Upper lobe of left lung (tissue), 4 donors: ENCODE measurements around the gene CLK1.

Experiments
- CTCF ChIP-seq, 6 experiments: fragments of 450-650 bp in 4 of 6; fragments of 200-600 bp in 2 of 6; sonication (generic) in 2 of 6; IDR thresholded peaks; one replicate each; pipeline ENCODE4 v1.5.1; 2016 to 2019; ENCODE audit warnings: antibody characterized with exemption in 6 of 6
- EP300 ChIP-seq, 4 donors: sonication (generic); formaldehyde crosslinking; IDR thresholded peaks; one replicate each; pipeline ENCODE4 v1.5.1; 2017; ENCODE audit warnings: antibody characterized with exemption in 4 of 4, control low read depth in 2 of 4
- POLR2A ChIP-seq, 4 donors: fragments of 450-650 bp; IDR thresholded peaks; one replicate each; pipeline ENCODE4 v1.5.1; 2016 to 2017; ENCODE audit warnings: antibody characterized with exemption in 4 of 4, mild to moderate bottlenecking in 2 of 4
- POLR2AphosphoS5 ChIP-seq, 2 donors: sonication (generic); formaldehyde crosslinking; IDR thresholded peaks; one replicate each; pipeline ENCODE4 v1.5.1; 2017; ENCODE audit warnings: antibody characterized with exemption in 2 of 2

GRCh38 chr2:200869014-200869413 lies 4.6 kb upstream of the CLK1 start:
- TF ChIP-seq EP300 (IDR thresholded peaks at IDR 0.05) (no peak), POLR2AphosphoS5 (IDR thresholded peaks at IDR 0.05) (no peak), CTCF (IDR thresholded peaks at IDR 0.05) (no peak), POLR2A (IDR thresholded peaks at IDR 0.05) (no peak)
